HG02870 (cell line): ENCODE data around the gene RSF1.
A peak's percentile ranks its signal among the peaks of the same experiment; 100 is the strongest.
"Not testable (repeated sequence)": the region's sequence is repeated elsewhere in the genome, so short reads cannot be mapped to it uniquely, and the experiment has no call there.

Experiments
- ATAC-seq: cut with Tn5 transposase; IDR thresholded peaks from one replicate; pipeline ENCODE4 v1.9.1; 2021; ENCODE audit warnings: mild to moderate bottlenecking, moderate library complexity; ENCODE audit not compliant: unreplicated experiment

Gene RSF1, protein sequence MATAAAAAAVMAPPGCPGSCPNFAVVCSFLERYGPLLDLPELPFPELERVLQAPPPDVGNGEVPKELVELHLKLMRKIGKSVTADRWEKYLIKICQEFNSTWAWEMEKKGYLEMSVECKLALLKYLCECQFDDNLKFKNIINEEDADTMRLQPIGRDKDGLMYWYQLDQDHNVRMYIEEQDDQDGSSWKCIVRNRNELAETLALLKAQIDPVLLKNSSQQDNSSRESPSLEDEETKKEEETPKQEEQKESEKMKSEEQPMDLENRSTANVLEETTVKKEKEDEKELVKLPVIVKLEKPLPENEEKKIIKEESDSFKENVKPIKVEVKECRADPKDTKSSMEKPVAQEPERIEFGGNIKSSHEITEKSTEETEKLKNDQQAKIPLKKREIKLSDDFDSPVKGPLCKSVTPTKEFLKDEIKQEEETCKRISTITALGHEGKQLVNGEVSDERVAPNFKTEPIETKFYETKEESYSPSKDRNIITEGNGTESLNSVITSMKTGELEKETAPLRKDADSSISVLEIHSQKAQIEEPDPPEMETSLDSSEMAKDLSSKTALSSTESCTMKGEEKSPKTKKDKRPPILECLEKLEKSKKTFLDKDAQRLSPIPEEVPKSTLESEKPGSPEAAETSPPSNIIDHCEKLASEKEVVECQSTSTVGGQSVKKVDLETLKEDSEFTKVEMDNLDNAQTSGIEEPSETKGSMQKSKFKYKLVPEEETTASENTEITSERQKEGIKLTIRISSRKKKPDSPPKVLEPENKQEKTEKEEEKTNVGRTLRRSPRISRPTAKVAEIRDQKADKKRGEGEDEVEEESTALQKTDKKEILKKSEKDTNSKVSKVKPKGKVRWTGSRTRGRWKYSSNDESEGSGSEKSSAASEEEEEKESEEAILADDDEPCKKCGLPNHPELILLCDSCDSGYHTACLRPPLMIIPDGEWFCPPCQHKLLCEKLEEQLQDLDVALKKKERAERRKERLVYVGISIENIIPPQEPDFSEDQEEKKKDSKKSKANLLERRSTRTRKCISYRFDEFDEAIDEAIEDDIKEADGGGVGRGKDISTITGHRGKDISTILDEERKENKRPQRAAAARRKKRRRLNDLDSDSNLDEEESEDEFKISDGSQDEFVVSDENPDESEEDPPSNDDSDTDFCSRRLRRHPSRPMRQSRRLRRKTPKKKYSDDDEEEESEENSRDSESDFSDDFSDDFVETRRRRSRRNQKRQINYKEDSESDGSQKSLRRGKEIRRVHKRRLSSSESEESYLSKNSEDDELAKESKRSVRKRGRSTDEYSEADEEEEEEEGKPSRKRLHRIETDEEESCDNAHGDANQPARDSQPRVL (N-terminal part only)

DNA sequence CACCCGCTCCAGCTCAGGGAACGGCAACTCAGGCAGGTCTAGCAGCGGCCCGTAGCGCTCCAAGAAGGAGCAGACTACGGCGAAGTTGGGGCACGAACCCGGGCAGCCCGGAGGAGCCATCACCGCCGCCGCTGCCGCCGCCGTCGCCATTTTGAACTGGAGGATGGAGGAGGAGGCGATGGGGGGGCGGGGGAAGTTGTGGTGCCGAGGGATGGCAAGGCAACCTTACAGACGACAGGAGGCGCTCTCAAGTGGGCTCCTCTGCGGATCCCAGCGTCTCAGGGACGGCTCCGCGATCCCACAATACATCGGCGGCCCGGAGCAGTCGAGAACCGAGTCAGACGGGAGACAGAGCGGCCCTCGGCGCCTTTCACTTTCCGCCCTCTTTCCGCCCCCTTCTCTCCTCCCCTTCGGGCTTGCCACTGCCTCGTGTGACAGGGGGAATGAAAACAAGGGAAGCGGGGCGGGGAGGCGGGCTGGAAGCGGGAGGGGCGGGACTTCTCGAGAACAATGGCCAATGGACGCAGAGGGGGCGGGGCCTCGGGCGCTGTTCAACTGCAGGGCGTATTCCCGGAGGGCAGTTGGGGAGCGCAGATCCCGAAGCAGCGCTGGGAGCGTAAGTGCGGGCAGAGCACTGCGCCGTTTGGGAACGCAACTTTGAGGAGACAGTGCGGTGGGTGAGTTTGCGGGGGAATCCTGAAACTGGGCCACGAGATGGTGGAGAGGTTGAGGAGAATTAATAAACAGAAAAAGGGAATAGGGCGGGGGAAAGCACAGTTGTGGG lies at the start of gene RSF1, which contains the start of gene AAMDC:
Gene RSF1 (minus strand): TSS at position 158 of the 784 bp plus-strand sequence. CDS start 8 bp downstream, at position 150.
Gene AAMDC (plus strand): TSS at position 580 of the 784 bp plus-strand sequence. CDS start 21,353 bp downstream, outside the sequence.
- ATAC-seq: peak; percentile 81

DNA sequence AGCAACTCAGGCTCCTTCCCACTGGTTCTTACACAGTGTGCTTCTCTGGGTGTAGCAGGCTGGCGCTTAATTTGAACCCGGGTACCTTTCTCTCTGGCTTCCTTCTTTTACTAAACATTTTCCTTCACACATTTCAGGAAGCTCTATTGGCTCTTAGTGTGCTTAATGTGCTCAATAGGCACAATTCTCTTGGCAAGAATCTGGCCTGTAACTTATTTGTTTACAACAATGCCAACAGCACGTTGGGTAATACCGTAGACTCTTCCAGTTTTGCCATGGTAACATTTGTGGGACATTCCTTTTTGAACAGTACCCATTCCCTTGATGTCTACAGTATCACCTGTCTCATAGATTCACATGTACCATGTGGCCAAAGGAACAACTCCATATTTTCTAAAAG lies 48.2 kb upstream of the RSF1 start:
- ATAC-seq: no peak

DNA sequence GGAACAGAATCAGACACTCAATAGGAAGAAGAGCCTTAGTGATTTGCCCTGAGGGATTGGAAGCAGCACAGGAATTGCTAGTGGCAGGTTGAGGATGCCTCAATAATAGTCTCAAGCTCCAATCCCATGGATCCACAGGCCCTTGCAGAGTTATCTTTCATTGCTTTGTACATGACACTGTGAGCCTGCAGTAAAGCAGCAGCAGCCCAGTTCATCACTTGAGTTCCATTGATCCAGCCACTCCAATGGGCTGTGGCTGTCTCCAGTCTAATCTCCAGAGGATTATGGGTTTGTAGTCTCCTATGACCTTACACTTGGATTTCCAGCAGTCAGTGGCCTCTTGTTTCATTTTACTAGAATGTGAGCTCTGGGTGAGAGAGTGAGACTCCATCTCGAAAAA lies 45.8 kb upstream of the RSF1 start:
- ATAC-seq: no peak

DNA sequence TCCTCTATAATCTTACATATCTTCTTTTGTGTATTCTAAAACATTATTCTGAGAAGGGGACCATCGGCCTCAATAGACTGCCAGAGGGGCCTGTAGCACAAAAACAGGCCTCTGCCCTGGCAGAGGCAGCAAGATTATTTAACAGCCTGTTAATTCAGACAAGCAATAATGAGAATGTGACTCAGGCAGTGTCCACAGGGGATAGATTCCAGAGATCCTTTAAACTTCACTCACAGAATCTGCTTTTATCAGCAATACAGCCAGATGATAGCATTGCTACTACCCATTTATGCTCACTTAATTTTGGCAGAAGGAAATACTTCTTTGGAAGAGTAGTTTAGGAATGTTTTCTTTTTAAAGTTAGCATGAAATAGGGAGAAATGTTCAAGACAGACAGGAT lies 45.3 kb upstream of the RSF1 start:
- no peak for ATAC-seq

DNA sequence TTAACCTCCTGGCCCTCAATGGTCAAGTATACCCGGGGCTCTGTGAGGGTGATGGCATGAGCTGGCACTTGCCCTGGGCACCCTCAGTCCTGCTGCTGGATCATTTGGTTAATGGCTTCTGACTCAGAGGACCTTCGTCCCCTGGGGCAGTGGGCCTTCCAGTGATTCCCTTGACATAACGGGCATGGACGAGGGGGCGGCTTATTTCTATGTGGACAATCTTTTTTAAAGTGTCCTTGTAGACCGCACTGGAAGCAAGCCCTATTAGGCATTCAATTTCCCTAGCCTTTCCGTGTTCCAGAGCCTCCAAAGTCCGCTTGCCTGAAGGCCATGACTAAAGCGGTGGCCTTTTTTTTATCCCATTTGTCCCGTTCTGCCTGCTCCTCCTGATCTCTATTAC lies 40.9 kb upstream of the RSF1 start:
- ATAC-seq: not testable (repeated sequence)

DNA sequence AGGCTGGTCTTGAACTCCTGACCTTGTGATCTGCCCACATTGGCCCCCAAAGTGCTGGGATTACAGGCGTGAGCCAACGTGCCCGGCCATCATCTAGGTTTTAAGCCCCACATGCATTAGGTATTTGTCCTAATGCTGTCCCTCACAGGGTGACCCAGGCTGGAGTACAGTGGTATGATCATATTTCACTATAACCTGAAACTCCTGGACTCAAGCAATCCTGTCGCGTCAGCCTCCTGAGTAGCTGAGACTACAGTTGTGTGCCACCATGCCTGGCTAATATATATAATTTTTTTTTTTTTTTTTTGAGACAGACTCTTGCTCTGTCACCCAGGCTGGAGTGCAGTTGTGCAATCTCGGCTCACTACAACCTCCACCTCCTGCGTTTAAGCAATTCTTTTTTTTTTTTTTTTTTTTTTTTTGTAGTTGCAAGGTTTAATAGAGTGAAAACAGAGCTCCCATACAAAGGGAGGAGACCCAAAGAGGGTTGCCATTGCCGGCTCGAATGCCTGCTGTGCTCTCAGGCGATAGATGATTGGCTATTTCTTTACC lies 37.5 kb upstream of the RSF1 start:
- not testable (repeated sequence) for ATAC-seq

DNA sequence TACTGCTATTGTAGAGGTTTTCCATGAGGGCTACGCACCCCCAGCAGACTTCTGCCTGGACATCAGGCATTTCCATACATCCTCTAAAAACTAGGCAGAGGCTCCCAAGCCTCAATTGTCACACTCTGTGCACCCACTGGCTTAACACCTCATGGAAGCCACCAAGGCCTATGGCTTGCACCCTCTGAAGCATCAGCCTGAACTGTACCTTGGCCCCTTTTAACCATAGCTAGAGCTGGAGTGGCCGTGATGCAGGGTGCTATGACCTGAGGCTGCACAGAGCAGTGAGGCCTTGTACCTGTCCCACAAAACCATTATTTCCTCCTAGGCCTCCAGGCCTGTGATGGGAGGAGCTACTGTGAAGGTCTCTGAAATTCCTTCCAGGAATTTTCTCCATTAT lies 34.3 kb upstream of the RSF1 start:
- no peak for ATAC-seq

DNA sequence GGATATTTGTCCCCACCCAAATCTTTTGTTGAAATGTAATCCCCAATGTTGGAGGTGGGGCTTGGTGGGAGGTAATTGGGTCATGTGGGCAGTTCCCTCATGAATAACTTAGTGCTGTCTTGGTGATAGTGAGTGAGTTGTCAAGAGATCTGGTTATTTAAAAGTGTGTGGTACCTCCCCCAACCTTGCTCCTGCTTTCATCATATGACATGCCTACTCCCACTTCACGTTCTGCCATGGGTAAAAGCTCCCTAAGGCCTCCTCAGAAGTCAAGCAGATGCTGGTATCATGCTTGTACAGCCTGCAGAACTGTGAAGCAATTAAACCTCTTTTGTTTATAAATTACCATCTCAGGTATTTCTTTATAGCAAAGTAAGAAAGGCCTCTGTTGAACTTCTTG lies 31.0 kb upstream of the RSF1 start:
- ATAC-seq: no peak

DNA sequence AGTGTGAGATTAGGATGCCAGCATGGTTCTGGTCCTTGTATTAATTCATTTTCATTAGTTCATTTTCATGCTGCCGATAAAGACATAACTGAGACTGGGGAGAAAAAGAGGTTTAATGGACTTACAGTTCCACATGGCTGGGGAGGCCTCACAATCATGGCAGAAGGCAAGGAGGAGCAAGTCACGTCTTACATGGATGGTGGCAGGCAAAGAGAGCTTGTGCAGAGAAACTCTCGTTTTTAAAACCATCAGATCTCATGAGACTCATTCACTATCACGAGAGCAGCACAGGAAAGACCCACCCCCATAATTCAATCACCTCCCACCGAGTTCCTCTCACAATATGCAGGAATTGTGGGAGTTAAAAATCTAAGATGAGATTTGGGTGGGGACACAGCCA lies 23.2 kb upstream of the RSF1 start:
- ATAC-seq: not testable (repeated sequence)

DNA sequence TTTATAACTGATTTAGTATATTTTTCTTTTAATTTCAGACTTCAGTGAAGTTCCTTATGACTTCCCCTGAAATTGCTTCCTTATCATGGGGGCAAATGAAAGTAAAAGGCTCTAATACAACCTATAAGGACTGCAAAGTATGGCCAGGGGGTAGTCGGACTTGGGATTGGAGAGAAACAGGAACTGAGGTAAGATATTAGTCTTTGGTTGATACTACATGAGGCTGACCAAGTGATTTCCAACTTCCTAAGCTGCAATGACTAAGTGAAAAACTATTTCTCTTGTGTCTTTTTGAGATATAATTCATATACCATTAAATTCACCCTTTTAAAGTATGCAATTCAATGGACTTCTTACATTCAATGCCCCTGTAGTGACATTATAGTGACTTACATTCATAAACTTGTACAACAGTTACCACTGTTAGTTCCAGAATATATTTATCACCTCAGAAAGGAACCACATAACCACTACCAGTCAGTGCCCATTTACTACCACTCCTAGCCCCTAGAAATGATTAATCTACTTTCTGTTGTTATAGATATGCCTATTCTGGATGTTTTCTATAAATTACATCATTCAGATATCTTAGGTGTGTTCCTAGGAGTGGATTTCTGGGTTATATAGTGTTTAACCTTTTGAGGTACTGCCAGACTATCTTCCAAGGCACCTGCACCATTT lies 22.1 kb upstream of the RSF1 start:
- ATAC-seq: no peak

DNA sequence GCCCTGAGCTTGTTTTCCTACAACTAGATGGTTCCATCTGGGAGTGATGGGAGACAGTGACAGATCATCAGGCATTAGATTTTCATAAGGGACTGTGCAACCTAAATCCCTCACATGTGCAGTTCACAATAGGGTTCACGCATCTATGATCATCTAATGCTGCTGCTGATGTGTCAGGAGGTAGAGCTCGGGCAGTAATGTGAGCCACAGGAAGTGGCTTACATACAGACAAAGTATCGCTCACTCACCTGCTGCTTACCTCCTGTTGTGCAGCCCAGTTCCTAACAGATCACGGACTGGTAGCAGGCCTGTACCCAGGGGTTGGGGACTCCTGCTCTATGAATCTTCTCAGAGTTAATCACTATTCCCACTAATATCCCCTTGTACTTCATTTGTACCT lies 12.8 kb upstream of the RSF1 start:
- no peak for ATAC-seq

DNA sequence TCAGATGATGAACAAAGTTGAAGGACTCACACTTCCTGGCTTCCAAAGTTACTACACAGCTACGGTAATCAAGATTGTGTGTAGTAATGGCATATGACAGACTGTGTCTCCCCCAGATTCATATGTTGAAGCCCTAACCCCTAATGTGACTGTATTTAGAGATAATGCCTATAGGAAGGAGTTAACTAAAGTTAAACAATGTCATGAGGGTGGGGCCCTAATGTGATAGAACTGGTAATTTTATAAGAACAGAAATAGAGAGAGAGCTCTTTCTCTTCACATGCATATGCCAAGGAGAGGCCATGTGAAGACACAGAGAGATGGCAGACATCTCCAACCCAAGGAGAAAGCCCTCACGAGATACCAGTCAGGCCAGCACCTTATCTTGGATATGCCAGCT lies 8.4 kb upstream of the RSF1 start:
- ATAC-seq: no peak

DNA sequence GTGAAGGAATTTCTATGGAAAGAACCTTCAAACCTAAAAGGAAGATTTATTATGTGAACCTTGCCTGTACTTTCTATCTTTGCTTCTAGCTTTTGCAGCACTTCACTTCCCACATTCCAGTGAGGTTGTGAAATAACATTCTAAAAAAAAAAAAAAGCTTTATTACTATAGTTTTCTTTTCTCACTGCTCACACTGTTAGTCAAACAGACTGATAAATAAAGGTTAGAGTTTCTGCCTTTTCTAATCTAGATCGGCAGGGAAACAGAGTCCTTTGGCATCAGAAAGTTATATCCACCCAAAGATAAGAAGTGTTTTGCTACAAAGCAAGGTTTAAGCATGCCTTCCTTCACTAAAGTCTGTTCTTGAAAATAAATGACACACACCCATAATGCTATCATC lies 3.3 kb upstream of the RSF1 start:
- no peak for ATAC-seq

DNA sequence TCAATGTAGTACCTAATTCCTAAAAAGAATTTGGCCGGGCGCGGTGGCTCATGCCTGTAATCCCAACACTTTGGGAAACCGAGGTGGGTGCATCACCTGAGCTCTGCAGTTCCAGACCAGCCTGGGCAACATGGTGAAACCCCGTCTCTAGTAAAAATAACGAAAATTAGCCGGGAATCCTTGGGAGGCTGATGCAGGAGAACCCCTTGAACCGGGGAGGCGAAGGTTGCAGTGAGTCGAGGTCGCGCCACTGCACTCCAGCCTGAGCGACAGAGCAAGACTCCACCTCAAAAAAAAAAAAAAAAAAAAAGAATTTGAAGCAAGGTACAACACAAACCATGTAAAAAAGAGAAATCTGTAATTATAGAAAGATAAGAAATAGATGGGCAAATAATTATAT lies 1.6 kb upstream of the RSF1 start:
- ATAC-seq: not testable (repeated sequence)

DNA sequence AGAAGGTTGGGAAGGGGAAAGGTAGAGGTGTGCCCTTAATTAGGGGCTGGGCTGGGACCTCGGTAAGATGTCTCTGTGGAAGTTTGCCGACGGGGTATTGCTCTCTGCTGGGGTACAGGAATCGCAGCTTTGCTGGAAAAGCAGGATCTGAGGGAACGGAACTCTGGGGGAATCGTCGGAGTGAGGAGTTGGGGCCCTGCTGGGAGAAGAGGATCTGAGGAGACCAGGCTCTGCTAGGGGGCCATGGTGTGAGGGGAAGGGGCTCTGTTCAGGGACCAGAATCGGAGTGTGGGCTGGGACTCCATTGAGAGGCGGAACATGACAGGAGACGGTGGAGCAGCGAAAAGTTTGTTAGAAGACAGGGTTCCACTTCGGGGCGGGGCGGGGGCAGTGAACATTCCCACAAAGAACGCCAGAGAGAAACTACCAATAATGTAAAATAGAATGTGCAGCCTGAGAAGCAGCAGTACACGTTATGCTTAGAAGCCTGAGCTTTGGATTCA lies 878 bp upstream of the RSF1 start:
- no peak for ATAC-seq

DNA sequence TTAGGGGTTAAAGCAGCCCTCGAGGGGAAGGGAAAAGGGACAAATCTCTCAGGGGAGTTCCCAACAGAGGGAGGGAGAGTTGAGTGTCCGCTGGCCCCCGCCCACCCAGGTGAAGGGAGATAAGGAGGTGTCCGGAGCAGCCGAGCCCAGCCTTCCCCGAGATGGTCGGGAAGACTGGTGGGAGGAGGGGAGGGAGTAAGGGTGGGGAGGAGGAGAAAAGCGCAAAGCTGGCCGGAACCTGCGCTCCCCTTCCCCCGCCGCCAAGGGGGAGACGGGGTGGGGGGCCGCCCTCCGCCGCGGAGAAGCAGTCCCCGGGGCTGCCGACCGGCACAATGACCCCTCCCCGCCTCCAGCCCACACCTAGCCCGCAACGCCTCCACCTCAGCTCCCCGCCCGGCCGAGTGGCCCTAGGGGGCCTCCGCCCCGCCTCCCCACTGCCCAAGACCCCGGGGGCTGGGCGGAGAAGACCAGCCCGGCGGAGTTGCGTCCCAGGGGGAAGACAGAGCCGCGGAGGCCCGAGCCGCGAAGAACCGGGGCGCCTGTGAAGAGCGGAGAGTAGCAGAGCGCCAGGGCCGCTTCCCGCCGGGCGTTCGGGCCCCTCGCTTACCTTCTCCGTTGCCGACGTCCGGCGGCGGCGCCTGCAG lies 479 bp downstream of the RSF1 start:
- ATAC-seq: peak; percentile 6

DNA sequence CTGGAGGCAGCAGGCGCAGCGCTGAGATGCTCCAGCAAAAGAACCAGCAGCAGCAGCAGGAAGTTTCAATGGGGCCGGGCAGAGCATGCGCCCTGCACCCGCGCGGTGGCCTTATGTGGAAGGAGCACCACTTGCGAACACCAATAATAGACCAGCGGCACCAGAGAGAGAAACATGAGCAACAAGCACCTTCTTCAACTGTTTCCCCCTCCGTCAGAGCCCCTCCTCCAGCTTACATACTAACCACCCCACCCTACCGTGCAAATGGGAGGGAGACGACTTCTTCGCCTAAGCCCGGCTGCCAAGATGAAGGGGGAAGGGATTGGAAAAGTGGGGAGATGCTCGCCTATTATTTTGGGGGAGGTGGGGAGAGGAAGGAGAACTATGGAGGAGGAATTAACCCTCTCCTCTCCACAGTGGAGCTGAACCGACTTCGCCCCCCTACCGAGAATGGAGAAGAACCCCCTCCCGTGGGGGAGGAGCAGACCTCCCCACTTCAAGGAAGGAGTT lies 1.1 kb downstream of the RSF1 start:
- ATAC-seq: peak; percentile 43

DNA sequence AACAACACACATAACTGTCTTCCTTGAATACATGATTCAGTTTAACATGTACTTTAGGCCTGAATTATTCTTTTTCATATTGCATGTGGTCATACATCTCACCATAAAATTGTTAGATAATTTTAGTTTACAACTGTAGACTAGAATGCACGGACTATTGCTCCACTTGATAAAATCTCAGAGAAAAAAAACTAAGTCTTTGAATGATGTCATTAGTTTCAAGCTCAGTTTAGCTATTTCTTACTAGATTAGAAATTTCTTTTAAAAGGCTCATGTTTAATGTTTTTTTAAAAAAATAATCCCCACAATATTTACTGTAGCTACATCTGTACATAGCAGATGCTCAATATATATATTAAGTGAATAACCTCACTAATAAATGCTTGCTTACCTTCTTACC lies 5.1 kb downstream of the RSF1 start:
- no peak for ATAC-seq
